Retinal pigment epithelial cell (primary cell): ENCODE data around the gene NUB1.

Experiments
- DNase-seq: peaks from one replicate; pipeline ENCODE4 v3.0.0-alpha.2; 2010; ENCODE audit warnings: low read depth
- H3K4me3 ChIP-seq: 2 replicates; pipeline ENCODE4 v1.5.1; 2011; ENCODE audit warnings: mild to moderate bottlenecking, low read length, control low read depth, moderate library complexity
- TF ChIP-seq, protein P1 (sequence below): conservative IDR thresholded peaks from 2 replicates; pipeline ENCODE4 v1.5.1; 2011; ENCODE audit warnings: low read depth, low read length, control low read depth, inconsistent platforms

The NUB1 gene, protein sequence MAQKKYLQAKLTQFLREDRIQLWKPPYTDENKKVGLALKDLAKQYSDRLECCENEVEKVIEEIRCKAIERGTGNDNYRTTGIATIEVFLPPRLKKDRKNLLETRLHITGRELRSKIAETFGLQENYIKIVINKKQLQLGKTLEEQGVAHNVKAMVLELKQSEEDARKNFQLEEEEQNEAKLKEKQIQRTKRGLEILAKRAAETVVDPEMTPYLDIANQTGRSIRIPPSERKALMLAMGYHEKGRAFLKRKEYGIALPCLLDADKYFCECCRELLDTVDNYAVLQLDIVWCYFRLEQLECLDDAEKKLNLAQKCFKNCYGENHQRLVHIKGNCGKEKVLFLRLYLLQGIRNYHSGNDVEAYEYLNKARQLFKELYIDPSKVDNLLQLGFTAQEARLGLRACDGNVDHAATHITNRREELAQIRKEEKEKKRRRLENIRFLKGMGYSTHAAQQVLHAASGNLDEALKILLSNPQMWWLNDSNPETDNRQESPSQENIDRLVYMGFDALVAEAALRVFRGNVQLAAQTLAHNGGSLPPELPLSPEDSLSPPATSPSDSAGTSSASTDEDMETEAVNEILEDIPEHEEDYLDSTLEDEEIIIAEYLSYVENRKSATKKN

GRCh38 chr7:151341357-151342101 lies at the start of gene NUB1:
TSS of gene NUB1 (plus strand) at chr7:151341812. CDS start at chr7:151345350, 3,538 bp downstream.
- TF ChIP-seq, protein P1, sequence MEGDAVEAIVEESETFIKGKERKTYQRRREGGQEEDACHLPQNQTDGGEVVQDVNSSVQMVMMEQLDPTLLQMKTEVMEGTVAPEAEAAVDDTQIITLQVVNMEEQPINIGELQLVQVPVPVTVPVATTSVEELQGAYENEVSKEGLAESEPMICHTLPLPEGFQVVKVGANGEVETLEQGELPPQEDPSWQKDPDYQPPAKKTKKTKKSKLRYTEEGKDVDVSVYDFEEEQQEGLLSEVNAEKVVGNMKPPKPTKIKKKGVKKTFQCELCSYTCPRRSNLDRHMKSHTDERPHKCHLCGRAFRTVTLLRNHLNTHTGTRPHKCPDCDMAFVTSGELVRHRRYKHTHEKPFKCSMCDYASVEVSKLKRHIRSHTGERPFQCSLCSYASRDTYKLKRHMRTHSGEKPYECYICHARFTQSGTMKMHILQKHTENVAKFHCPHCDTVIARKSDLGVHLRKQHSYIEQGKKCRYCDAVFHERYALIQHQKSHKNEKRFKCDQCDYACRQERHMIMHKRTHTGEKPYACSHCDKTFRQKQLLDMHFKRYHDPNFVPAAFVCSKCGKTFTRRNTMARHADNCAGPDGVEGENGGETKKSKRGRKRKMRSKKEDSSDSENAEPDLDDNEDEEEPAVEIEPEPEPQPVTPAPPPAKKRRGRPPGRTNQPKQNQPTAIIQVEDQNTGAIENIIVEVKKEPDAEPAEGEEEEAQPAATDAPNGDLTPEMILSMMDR = no peak
- H3K4me3 ChIP-seq = peak within 1 kb of the TSS; percentile 70
- DNase-seq = no peak

GRCh38 chr7:151292850-151293249 lies 48.8 kb upstream of the NUB1 start:
- no peak for DNase-seq
- no peak overlapping the region for H3K4me3 ChIP-seq

DNA sequence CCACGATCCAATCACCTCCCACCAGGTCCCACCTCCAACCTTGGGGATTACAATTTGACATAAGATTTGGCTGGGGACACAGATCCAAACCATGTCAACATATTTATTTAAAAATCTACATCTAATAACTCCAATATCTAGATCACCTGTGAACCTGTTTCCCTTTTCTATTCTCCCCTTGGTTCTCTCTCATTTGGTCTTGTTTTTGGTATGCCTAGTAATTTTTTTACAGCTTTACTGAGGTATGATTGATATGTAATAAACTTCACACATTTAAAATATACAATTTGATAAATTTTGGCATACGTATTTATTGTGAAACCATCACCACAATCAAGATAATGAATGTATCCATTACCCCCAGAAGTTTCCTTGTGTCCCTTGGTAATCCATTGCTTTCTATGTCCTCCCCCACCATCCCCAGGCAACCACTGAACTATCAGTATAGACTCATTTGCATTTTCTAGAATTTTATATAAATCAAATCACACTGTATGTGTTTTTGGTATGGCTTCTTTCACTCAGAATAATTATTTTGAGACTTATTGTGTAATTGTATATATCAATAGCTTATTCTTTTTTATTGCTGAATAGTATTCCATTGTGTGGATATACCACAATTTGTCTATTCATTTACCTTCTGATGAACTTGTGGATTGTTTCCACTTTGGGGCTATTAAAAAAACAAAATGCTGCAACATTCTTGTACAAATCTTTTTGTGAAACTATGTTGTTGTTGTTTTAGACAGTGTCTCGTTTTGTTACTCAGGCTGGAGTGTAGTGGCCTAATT lies 45.2 kb upstream of the NUB1 start:
- H3K4me3 ChIP-seq = no peak overlapping the region
- TF ChIP-seq, protein P1 = no peak
- no peak for DNase-seq

More at GRCh38 chr7:151292850-151293249, 48.8 kb upstream of the NUB1 start:
- TF ChIP-seq, protein P1 = no peak

GRCh38 chr7:151298765-151299164 lies 42.8 kb upstream of the NUB1 start:
- TF ChIP-seq, protein P1 = no peak
- no peak overlapping the region for H3K4me3 ChIP-seq
- no peak for DNase-seq

DNA sequence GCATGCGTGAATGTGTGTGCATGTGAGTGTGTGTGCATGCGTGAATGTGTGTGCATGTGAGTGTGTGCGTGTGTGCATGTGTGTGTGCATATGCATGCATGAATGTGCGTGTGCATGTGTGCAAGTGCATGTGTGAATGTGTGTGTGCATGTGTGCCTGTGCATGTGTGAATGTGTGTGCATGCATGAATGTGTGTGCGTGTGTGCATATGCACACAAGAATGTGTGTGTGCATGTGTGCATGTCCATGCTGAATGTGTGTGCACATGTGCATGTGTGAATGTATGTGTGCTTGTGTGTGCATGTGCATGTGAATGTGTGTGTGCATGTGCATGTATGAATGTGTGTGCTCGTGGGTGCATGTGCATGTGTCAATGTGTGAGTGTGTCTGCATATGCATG lies 42.1 kb upstream of the NUB1 start:
- no peak overlapping the region for H3K4me3 ChIP-seq
- TF ChIP-seq, protein P1 = no peak
- no peak for DNase-seq

GRCh38 chr7:151299940-151300645 lies 41.5 kb upstream of the NUB1 start:
- TF ChIP-seq, protein P1 = no peak
- no peak overlapping the region for H3K4me3 ChIP-seq
- no peak for DNase-seq
